ENCODE data around the gene VTI1A. TPM values are rescaled to one million over a fixed set of nuclear protein-coding genes. Genes with fewer than 3 reads are reported as not detected.

Gene VTI1A
- total RNA-seq, 1 donor from 2014 or later: 33.3 TPM

- Mint-ChIP-seq H3K9me3 (ENCODE audit: unreplicated experiment) (no peaks in the 10 kb centered on the region), H3K36me3 (ENCODE audit: low read depth, unreplicated experiment) (no peaks in the 10 kb centered on the region), H3K27me3 (ENCODE audit: low read depth, unreplicated experiment) (no peaks in the 10 kb centered on the region), H3K27ac (ENCODE audit: unreplicated experiment) (no peak overlapping the region), H3K4me1 (ENCODE audit: low read depth, unreplicated experiment) (peaks cover 51% of the 10 kb centered on the region), H3K4me3 (ENCODE audit: unreplicated experiment) (no peak overlapping the region)
- H3K36me3 ChIP-seq (ENCODE audit: insufficient read depth, low read length): no peaks in the 10 kb centered on the region
- no peak for DNase-seq (ENCODE audit: low read depth)
- no peaks in the 10 kb centered on the region for H3K4me1 ChIP-seq (ENCODE audit: insufficient read depth, low read length)
- H3K9me3 ChIP-seq (ENCODE audit: insufficient read depth, low read depth, low read length): no peaks in the 10 kb centered on the region
- peaks cover 3% of the 10 kb centered on the region for H4K20me1 ChIP-seq (ENCODE audit: insufficient read depth, low read length)
- FAIRE-seq: no peak
- H3K4me2 ChIP-seq (ENCODE audit: low read length): peak overlapping the region; percentile 4
- no peak overlapping the region for H3K9ac ChIP-seq (ENCODE audit: low read length)
- no peak overlapping the region for H2AFZ ChIP-seq (ENCODE audit: low read depth, low read length)
- no peaks in the 10 kb centered on the region for H3K79me2 ChIP-seq (ENCODE audit: insufficient read depth, low read length)
- H3K27ac ChIP-seq (ENCODE audit: low read depth, low read length): no peak overlapping the region
- TF ChIP-seq EZH2 (IDR thresholded peaks at IDR 0.05; ENCODE audit: insufficient read depth, low read length) (no peak), CTCF (IDR thresholded peaks at IDR 0.05; ENCODE audit: insufficient read depth, low read depth, low read length) (no peak)
- H3K27me3 ChIP-seq (ENCODE audit: insufficient read depth, low read length): peaks cover 3% of the 10 kb centered on the region
- H3K4me3 ChIP-seq (ENCODE audit: insufficient read depth, low read depth, low read length): no peak overlapping the region
These were observed 309.2 kb downstream of the VTI1A start for GRCh38 chr10:112756235-112756527.

- no peaks in the 10 kb centered on the region for H3K27me3 Mint-ChIP-seq (ENCODE audit: low read depth, unreplicated experiment)
- Histone ChIP-seq H3K9me3 (ENCODE audit: insufficient read depth, low read depth, low read length) (no peaks in the 10 kb centered on the region), H3K4me1 (ENCODE audit: insufficient read depth, low read length) (peaks cover 6% of the 10 kb centered on the region), H3K4me2 (ENCODE audit: low read length) (no peak overlapping the region), H4K20me1 (ENCODE audit: insufficient read depth, low read length) (peaks cover 11% of the 10 kb centered on the region), H3K27me3 (ENCODE audit: insufficient read depth, low read length) (peaks cover 10% of the 10 kb centered on the region), H3K36me3 (ENCODE audit: insufficient read depth, low read length) (no peaks in the 10 kb centered on the region), H3K4me3 (ENCODE audit: insufficient read depth, low read depth, low read length) (no peak overlapping the region), H3K27ac (ENCODE audit: low read depth, low read length) (no peak overlapping the region), H3K9ac (ENCODE audit: low read length) (no peak overlapping the region), H2AFZ (ENCODE audit: low read depth, low read length) (no peak overlapping the region), H3K79me2 (ENCODE audit: insufficient read depth, low read length) (no peaks in the 10 kb centered on the region)
- FAIRE-seq (no peak), DNase-seq (ENCODE audit: low read depth) (no peak)
- no peaks in the 10 kb centered on the region for H3K9me3 Mint-ChIP-seq (ENCODE audit: unreplicated experiment)
- peaks cover 42% of the 10 kb centered on the region for H3K4me1 Mint-ChIP-seq (ENCODE audit: low read depth, unreplicated experiment)
- no peak overlapping the region for H3K4me3 Mint-ChIP-seq (ENCODE audit: unreplicated experiment)
- no peaks in the 10 kb centered on the region for H3K36me3 Mint-ChIP-seq (ENCODE audit: low read depth, unreplicated experiment)
- no peak for TF ChIP-seq CTCF (IDR thresholded peaks at IDR 0.05; ENCODE audit: insufficient read depth, low read depth, low read length)
- TF ChIP-seq EZH2 (IDR thresholded peaks at IDR 0.05; ENCODE audit: insufficient read depth, low read length): no peak
- peak overlapping the region; percentile 86 for H3K27ac Mint-ChIP-seq (ENCODE audit: unreplicated experiment)
These were observed 311.9 kb downstream of the VTI1A start for GRCh38 chr10:112758961-112759360.

GRCh38 chr10:112759496-112759895 is 312.5 kb downstream of the VTI1A start:
- H3K27ac Mint-ChIP-seq (ENCODE audit: unreplicated experiment): peak overlapping the region; percentile 48
- TF ChIP-seq CTCF (IDR thresholded peaks at IDR 0.05; ENCODE audit: insufficient read depth, low read depth, low read length) (no peak), EZH2 (IDR thresholded peaks at IDR 0.05; ENCODE audit: insufficient read depth, low read length) (no peak)
- H2AFZ ChIP-seq (ENCODE audit: low read depth, low read length): no peak overlapping the region
- H3K4me2 ChIP-seq (ENCODE audit: low read length): no peak overlapping the region
- no peaks in the 10 kb centered on the region for H3K9me3 Mint-ChIP-seq (ENCODE audit: unreplicated experiment)
- H3K4me3 Mint-ChIP-seq (ENCODE audit: unreplicated experiment): no peak overlapping the region
- H3K4me3 ChIP-seq (ENCODE audit: insufficient read depth, low read depth, low read length): no peak overlapping the region
- peaks cover 11% of the 10 kb centered on the region for H4K20me1 ChIP-seq (ENCODE audit: insufficient read depth, low read length)
- DNase-seq (ENCODE audit: low read depth) (no peak), FAIRE-seq (no peak)
- peaks cover 8% of the 10 kb centered on the region for H3K4me1 ChIP-seq (ENCODE audit: insufficient read depth, low read length)
- H3K9me3 ChIP-seq (ENCODE audit: insufficient read depth, low read depth, low read length): no peaks in the 10 kb centered on the region
- H3K36me3 ChIP-seq (ENCODE audit: insufficient read depth, low read length): no peaks in the 10 kb centered on the region
- H3K27me3 ChIP-seq (ENCODE audit: insufficient read depth, low read length): peaks cover 10% of the 10 kb centered on the region
- H3K27me3 Mint-ChIP-seq (ENCODE audit: low read depth, unreplicated experiment): no peaks in the 10 kb centered on the region
- H3K79me2 ChIP-seq (ENCODE audit: insufficient read depth, low read length): no peaks in the 10 kb centered on the region
- no peak overlapping the region for H3K27ac ChIP-seq (ENCODE audit: low read depth, low read length)
- H3K36me3 Mint-ChIP-seq (ENCODE audit: low read depth, unreplicated experiment): no peaks in the 10 kb centered on the region
- H3K4me1 Mint-ChIP-seq (ENCODE audit: low read depth, unreplicated experiment): peaks cover 41% of the 10 kb centered on the region
- H3K9ac ChIP-seq (ENCODE audit: low read length): no peak overlapping the region

Measured in astrocyte (in vitro differentiated cells and primary cell).